HG03175 (cell line): ENCODE measurements around the gene SMAP1.

Experiments used
- ATAC-seq: cut with Tn5 transposase; IDR thresholded peaks from one replicate; pipeline ENCODE4 v1.9.1; 2021; ENCODE audit warnings: mild to moderate bottlenecking, moderate library complexity; ENCODE audit not compliant: unreplicated experiment

The SMAP1 gene

DNA sequence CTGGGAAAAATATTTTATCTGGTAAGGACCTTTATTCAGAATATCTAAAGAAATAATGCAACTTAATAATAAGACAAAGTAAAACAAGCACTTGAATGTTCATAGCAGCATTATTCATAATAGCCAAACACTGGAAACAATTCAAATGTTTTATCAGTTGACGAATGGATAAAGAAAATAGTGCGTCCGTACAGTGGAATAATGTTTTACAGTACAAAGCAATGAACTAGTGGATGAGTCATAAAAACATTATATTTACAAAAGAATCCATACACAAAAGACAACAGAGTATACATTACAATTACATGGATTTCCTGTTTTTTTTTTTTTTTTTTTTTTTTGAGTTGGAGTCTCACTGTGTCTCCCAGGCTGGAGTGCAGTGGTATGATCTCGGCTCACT is 12.7 kb downstream of the SMAP1 start:
- no peak for ATAC-seq

DNA sequence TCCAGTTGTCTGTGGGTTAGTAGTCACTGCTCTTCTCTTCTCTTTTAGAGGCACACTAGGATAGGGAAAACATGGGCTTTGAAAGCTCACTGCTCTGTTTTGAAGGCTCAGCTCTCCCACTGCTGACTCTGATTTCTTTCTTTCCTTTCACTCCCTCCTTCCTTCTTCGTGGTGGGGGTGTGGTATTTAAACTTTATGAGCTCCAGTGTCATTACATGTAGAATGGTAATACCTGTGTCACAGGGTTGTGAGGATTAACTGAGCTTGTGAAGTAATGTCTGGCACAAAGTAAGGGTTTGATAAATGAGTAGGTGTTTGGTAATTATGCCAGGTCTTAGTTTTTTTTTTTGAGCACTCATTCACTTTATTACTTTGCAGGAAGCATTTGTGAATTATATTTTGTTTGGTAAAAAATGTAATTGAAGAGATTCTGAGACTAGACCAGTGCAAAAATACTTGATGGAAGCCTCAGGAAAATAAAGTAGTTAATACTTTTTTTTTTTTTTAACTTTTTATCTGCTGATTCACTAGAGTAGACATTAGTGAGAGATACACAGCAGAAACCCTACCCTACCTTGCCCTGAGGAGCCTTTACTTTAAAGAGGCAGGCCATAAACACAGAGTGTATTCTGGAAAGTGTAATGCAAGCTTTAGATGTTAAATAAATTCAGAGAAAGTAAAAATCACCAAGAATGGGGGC is 17.3 kb downstream of the SMAP1 start:
- no peak for ATAC-seq

DNA sequence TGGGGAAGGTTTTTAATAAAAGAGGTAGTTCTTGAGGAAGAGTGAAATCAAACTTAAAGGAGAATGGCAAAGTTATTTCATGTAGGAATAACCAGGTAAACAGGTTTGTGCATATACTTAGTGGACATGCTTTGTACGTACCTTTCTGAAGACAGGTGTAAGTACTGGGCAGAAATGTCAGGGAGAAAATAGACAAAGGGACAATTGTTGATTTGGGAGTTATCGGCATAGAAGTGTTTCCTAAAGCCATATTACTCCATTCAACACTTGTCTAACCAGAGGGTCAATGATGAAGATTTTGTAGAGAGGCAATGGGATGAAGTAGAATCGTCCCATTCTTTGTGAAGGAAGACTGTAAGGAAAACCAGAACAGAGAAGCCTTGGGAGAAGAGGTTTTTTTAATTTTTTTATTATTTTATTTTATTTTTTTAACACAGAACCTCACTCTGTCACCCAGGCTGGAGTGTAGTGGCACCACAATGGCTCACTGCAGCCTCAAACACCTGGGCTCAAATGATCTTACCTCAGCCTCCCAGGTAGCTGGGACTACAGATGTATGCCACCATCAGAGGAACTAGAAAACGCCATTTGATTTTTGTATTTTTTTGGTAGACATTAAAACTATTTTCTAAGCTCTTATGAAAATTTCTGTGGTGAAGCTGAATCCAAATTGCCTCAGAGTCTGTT is 18.0 kb downstream of the SMAP1 start:
- no peak for ATAC-seq

DNA sequence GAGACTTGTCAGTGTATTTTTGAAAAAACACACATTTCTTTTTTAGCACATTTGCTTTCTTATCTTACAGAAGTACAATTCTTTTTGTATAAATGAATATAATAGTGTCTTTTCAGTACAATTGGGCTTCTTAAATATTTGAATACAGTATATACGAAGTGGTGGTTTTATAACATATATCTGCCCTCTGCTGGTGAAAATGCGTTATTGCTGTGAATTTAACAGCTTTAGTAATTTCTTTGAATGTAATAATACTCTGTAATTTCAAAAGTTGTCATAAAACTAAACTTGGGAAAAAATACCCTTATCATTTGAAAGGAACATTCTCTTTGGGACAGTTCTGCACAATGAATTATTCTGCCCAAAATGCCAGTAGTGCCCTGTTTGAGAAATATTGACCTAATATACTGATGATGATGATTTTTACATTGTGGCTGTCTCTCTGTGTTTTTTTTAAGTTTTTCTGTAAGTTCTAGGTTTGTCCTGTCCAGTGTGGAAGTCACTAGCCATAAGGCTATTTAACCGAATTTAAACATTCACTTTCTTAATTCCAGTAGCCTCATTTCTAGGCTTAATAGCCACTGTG is 19.0 kb downstream of the SMAP1 start:
- ATAC-seq, result peak; percentile 58

DNA sequence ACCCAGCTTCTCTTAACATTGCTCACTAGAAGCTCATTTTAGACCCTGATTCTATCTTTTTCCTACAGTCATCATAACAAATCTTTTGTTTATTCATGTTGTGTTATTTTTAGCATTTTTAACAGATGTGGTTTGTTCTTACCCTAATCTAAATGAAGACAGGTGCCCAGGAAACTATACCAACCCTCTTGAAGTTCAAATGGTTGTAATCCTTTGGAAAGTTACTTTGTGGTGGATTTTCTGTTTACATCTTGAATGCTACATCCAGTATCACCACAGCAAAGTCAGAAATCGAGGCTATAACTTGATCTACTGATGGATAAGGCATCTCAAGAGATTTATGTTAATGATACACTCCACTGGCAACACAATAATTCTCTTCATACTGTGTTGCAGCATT is 26.2 kb downstream of the SMAP1 start:
- no peak for ATAC-seq

DNA sequence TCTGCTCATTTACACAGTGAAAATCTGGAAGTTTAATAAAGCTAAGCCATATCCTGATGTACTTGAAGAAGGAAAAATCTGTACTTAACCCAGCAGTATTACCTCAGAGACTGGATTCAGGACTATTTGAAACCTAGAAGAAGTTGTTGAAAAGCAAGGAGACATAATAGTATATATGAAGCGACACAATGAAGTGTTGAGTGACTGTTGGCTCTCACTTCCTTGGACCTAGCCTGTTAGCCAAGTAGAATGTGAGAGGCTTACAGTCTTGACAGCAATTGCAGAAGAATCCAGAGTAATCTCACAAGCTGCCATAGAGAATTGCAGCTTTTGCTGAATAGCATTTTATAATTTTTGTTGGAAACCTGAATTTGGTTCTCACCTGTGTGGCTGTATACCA is 26.7 kb downstream of the SMAP1 start:
- ATAC-seq, result no peak

DNA sequence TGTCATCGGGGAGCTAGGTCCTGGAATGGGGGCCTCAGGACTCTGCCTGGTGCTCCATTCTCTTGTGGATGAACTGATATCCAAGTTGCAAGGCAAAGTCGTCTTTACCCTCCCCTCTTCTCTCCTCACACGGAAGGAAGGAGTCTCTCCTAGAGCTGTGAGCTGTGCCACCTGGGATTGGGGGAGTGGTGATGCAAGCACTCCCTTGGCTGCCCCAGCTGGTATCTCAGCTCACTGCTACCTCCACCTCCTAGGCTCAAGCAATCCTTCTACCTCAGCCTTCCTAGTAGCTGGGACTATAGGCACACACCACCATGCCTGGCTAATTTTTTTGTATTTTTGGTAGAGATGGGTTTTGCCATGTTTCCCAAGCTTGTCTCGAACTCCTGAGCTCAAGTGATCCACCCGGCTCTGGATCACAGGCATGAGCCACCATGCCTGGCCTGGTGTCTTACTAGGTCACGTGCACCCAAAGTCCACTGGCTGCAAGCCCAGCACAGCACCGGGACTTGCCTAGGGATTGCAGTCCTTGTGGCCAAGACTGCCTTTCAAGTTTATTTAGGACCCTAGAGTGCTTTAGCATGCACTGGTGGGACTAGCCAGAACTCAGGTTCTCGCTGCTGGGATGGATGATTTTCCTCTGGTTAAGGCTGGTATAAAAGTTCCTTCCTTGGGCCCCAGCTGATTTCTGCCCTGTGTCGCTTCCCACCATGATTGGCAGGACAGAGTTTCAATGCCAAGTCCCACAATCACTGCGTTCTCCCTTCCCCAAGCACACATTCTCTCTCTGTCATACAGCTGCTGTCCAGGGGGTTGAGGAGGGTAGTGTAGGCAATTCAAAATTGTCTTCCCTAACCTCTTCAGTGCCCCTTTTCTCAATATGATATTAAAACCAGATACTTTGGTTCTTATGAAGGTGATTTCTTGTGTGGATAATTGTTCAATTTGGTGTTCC is 33.5 kb downstream of the SMAP1 start:
- no peak for ATAC-seq

DNA sequence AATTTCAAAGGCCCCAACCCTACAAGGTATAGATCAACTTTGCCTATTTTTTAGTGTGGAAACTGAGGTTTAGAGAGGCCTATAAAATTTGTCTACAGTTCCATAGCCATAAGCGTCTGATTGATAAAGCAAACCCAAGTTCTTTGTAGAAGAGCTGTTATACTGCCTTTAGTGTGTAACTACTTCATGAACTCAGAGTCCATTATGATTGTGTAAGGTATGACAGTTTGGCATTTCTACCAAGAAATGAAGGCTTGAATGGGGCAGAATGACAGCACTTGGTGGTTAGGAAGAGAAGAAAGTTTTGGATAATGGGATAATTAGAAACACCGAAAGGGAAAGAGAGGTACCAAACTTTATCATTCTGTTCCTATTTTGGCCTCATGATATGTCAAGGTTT is 38.1 kb downstream of the SMAP1 start:
- no peak for ATAC-seq

DNA sequence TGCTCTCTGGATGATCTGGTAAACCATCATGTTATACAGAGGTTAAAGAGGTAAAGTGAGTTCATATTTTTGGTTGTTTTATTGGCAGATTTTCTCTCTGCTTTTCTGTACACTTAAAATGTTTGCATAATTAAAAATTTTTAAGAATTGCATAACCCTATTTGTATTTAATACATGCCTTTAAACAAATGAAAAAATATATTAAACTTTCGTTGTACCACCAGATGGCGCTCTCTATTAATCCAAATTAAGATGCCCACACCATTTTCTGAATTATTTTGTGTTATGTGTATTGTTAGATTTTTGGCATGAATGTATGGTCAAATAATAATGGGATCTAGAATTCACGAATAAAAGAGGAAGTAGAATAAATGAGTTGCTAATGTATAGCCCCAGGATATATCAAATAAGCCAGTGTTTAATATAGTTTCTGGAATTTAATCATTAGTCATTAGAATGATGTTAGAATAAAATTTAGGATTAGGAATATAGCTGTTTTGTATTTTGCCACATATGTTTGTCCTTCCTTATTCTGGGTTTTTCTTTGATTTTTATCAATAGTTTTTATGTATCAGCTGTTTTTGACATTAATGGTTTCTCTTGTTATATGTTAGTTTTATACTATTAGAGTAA is 38.9 kb downstream of the SMAP1 start:
- ATAC-seq, result no peak

DNA sequence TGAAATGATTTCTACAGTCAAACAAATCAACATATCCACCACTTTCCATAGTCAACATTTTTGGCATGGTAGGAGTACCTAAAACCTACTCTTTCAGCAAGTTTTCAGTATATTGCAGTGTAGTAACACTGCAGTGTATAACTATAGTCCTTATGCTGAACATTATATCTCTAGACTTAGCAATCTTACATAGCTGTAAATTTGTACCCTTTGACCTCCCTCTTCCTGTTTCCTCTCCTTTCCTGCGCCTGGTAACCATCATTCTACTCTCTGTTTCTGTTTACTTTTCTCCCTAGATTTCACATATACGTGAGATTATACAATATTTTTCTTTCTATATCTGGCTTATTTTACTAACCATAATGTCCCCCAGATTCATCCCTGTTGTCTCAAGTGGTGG is 40.2 kb downstream of the SMAP1 start:
- no peak for ATAC-seq

DNA sequence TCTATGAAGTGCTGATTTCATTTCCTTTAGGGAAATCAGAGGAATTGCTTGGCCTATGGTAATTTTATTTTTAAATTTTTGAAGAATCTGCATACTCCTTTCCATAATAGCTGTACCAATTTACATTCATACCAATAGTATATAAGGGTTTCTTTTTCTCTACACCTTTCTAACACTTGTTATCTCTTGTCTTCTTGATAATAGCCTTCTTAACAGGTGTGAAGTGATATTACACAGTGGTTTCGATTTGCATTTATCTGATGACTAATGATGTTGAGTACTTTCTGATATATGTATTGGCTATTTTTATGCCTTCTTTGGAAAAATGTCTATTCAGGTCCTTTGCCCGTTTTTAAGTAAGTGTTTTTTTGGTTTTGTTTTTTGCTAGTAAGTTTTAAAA is 40.8 kb downstream of the SMAP1 start:
- ATAC-seq, result peak; percentile 77

DNA sequence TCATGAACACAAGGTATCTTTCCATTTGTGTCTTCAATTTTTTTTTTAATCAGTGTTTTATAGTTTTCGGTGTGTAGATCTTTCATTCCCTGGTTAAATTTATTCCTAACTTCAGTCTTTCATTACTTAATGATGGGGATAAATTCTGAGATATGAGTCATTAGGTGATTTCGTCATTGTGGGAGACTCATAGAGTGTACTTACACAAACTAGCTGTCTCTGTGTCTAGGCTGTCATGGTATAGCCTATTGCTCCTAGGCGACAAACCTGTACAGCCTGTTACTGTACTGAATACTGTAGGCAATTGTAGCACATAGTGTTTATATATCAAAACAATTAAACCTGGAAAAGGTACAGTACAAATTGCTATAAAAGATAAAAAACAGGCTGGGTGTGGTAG is 42.1 kb downstream of the SMAP1 start:
- ATAC-seq, result no peak

DNA sequence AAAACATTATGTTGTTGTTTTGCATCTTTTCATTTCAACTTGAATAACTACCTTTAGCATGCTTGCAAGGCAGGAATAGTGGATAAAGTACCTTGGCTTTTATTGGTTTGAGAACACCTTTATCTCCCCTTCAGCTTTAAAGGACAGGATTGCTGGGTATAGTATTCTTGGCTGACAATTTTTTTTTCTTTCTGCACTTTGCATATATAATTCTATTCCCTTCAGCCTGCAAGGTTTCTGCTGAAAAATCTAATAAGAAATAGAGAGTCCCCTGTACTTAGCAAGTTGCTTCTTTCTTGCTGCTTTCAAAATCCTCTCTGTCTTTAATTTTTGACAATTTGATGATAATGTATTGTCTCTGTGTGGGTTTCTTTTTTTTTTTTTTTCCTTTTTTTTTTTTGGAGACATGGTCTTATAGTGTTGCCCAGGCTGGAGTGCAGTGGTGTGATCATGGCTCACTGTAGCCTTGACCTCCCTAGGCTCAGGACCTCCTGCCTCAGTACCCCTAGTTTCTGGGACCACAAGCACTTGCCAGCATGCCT is 47.1 kb downstream of the SMAP1 start:
- no peak for ATAC-seq

DNA sequence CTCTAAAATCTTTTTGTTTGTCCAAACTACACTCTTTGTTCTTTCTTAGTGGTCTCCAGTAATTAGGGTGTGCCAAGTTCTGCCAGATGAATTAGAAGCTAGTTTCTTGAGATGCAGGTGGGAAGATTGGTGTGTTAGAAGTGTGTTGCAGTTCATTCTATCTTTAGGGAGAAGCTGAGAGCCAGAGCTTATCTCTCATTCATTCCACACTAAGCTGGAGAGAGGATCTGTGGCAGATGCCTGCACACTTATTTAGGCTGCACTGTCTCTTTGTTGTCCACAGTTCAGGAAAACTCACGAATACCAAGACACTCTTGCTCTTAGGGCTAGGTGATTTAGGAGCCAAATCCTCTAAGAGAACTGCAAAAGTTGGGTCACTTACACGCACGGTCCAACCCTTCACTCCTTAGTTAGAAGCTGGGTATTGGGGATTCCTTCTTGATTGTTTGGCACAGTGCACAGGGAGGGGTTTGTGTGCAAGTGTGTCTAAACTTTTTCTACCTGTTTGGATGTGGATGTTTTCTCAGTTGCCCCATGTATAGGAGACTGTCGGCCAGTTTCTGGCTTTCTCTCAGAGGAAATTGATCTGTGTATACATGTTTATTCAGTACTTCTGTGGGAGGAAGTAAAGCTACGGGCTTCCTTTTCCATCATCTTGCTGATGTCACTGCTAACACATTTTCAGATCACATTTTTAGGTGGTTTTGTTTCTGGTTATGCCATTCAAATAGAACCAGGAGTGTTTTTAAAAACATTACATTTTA is 49.5 kb downstream of the SMAP1 start:
- ATAC-seq, result peak; percentile 68

DNA sequence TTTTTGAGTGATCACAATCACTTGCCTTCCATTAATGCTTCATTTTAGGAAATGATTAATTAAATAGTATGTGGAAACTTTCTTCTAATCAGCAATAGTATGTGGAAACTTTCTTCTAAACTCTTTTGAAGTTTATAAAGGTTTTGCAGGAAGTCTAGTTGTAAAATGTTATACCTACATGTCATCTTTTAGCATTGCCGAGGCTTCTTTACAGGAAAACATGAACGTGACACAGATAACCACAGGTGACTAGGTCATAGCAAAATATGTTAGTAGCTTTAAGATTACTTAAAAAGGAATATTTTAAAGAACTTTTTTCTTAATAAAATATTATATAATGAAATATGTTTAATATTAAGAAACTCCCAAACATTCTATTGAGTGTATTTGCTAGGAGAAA is 56.8 kb downstream of the SMAP1 start:
- ATAC-seq, result no peak

DNA sequence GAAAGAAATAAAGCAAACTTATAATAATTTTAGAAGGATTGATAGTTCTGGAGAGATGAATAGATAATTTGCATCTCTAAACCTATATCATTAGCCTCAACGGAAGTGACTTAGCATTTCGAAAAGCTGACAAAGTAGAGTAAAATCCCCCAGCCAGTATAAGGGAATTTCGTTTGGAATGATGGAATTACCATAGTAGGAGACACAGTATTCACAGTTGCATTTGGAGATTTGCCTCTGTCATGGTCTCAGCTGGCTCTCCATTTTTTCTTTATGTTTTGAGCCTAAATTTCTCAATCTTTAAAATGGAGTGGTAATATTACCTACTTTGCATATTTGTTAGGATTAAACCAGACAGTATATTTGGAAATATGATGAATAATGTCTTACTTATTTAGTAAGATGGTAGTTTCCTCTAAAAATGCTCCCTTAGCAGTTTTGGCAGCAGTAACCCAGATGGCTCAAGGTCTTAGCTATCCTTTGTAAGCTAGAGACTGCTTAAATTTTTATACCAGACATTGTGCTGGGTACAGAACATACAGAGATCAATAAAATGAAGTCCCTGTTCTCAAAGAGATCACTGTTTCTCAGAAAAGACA is 58.2 kb downstream of the SMAP1 start:
- no peak for ATAC-seq

DNA sequence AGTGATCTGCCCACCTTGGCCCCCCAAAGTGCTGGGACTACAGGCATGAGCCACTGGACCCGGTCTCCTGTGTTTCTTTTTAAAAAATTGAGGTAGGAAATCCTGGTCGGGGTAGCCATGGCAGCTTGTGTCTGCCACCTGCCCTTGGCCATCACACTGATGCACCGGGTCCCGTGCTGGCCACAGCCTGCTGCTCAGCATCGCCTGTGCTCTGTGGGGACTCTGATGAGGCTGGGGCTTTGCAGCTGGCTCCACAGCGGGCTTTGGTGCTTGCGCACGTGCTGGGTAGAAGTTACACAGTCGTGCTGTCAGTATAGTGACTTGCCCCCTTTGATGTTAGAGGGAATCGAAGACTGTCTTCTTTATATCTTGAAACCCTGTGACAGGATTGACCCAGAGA is 66.7 kb downstream of the SMAP1 start:
- no peak for ATAC-seq

DNA sequence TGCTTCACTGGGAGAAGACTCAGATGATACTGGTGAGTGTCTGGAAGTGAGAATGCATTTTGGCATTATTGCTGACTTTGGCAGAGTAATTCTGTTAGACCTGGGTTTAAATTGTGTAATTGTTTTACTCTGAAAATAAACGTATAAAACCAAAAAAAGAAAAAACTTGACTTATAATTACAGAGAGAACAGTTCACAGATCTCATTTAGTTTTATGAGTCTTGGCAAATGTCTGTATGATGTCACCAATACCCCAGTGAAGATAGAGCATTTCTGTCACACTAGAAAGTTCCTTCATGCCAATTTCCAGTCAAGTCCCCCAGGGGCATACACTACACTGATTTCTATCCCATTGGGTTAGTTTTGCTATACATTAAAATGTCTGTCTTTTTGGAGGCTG is 67.3 kb downstream of the SMAP1 start:
- no peak for ATAC-seq

DNA sequence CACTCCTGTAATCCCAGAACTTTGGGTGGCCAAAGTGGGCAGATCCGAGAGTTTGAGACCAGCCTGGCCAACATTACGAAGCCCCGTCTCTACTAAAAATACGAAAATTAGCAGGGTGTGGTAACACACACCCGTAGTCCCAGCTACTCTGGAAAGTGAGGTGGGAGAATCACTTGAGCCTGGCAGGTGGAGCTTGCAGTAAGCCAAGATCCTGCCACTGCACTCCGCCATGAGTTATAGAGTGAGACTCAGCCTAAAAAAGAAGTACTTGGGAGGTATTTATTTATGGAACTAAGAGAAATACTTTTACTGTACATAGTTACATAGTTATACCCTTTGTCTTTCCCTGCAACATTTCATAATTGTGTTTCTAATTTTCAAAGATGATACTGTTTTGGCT is 67.8 kb downstream of the SMAP1 start:
- ATAC-seq, result no peak
